C4-2B (cell line): ENCODE results near the gene TEKT5.

Experiments used
- H3K27ac ChIP-seq: fragments of 450-650 bp; 2 replicates; pipeline ENCODE4 v1.5.1; 2017
- CTCF ChIP-seq: fragments of 450-650 bp; conservative IDR thresholded peaks from 2 replicates; pipeline ENCODE4 v1.5.1; 2017; ENCODE audit warnings: mild to moderate bottlenecking
- ZFX ChIP-seq: fragments of 450-650 bp; IDR thresholded peaks from 2 replicates; pipeline ENCODE4 v1.6.1; 2017

The TEKT5 gene

GRCh38 chr16:10616756-10617640, 77.7 kb downstream of the TEKT5 start:
- TF ChIP-seq CTCF (no peak), ZFX (no peak)
- no peak overlapping the region; the same call in 1 of the 2 replicates for H3K27ac ChIP-seq

DNA sequence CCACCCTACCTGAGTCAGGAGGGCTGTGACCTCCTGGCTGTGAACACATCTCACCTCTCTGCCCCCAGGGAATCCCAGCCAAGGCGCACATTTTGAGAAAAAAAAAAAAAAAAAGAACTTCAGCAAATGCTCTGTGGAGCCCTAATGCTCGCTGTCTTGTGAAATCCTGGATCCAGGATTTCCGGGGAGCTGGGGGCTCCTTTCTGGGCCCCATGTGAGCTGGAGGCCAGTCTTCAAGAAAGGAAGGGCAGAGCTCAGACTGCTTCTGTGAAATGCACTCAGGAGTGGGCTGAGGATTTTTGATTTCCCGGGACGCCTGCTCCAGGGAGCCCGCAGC, 78.3 kb downstream of the TEKT5 start:
- TF ChIP-seq ZFX (no peak), CTCF (no peak)
- no peak overlapping the region for H3K27ac ChIP-seq

- TF ChIP-seq CTCF (no peak), ZFX (no peak)
- H3K27ac ChIP-seq = no peak overlapping the region
Observed at GRCh38 chr16:10614685-10615084, 80.0 kb downstream of the TEKT5 start.

GRCh38 chr16:10613785-10614485, 80.8 kb downstream of the TEKT5 start:
- H3K27ac ChIP-seq = no peak overlapping the region

GRCh38 chr16:10612649-10613179, 82.0 kb downstream of the TEKT5 start:
- TF ChIP-seq ZFX (no peak), CTCF (no peak)
- no peak overlapping the region for H3K27ac ChIP-seq

More at GRCh38 chr16:10613785-10614485, 80.8 kb downstream of the TEKT5 start:
- TF ChIP-seq ZFX = no peak

DNA sequence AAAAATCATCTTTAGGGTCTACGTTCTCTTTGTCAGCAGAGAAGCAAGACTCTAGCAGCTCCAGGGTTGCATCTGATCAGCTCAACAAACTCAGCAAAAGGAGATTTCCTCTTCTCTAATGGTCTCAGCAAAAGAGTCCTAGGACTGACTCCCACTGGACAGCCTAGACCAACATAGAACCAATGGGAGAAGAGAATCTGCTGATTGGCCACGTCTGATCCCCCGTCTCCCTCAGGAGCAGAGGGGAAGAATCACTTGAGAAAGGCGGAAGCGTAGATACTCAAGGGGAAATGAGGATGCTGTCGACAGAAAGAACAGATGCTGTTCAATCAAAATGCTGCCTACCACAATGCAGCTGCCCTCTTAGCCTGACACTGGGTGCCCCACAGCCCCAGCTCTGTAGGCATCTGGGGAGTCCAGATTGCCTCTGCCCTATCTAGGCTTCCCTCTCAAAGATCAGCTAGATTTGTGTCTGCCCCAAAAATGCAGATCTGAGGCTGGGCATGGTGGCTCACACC, 82.8 kb downstream of the TEKT5 start:
- TF ChIP-seq ZFX (no peak), CTCF (no peak)
- H3K27ac ChIP-seq = no peak overlapping the region

DNA sequence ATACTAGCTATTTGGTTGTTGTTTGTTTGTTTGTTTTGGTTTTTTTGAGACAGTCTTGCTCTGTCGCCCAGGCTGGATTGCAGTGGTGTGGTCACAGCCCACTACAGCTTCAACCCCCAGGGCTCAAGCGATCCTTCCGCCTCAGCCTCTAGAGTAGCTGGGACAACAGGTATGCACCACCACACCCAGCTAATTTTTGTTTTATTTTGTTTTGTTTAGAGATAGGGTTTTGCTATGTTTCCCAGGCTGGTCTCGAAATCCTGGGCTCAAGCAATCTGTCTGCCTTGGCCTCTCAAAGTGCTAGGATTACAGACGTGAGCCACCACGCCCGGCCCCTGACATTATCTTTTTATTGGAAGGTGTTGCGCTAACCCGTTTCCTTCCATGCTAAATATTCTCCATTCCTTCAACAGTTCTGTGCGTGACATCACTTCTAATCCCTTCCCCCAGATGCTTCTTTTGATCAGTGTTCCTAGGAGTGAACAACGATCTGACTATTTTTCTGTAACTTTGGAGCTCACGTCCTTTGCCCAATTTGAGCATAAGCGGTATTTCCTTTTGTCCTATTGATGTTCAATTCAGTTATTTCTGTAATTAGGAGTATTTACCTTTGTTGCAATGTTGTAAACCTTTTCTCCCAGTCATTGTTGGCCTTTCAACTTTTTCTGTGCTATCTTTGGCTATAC, 84.1 kb downstream of the TEKT5 start:
- no peak overlapping the region for H3K27ac ChIP-seq
- no peak for TF ChIP-seq CTCF
- TF ChIP-seq ZFX = no peak
